22Rv1 (cell line): ENCODE measurements around the gene RINT1.

Experiments
- CTCF ChIP-seq: fragments of 450-650 bp; IDR thresholded peaks from 2 replicates; pipeline ENCODE4 v1.5.1; 2017; ENCODE audit warnings: mild to moderate bottlenecking
- ZFX ChIP-seq: fragments of 450-650 bp; IDR thresholded peaks from 2 replicates; pipeline ENCODE4 v1.6.1; 2017; ENCODE audit warnings: antibody characterized with exemption, borderline replicate concordance

- TF ChIP-seq CTCF (no peak), ZFX (no peak)
These were observed 1.5 kb upstream of the RINT1 start for GRCh38 chr7:105530546-105530945.
